Activated CD8-positive, alpha-beta T cell treated with anti-CD3 and anti-CD28 coated beads for 36 hours (primary cell): ENCODE measurements around the gene PCBD1. TPM values are rescaled to one million over a fixed set of nuclear protein-coding genes. Genes with fewer than 3 reads are reported as not detected.

Source experiments
- ATAC-seq: fragments of 200-7000 bp; cut with Tn5 transposase; one replicate; pipeline ENCODE4 v1.10.0; 2021; ENCODE audit warnings: mild to moderate bottlenecking, moderate library complexity
- CTCF ChIA-PET: fragments of 350-600 bp; sonication (Branson Sonifier 250); formaldehyde crosslinking; loops from one replicate; lab custom pipeline; 2021; ENCODE audit warnings: antibody characterized with exemption; lab: Charles Lee
- POLR2A ChIA-PET: fragments of 350-600 bp; sonication (Branson Sonifier 250); formaldehyde crosslinking; loops from one replicate; lab custom pipeline; 2021; ENCODE audit warnings: antibody characterized with exemption; lab: Charles Lee
- DNase-seq: peaks from one replicate; pipeline ENCODE4 v3.0.0-alpha.2; 2020
- H3K27ac Mint-ChIP-seq: one replicate; pipeline ENCODE4 v1.8.0; 2021; ENCODE audit warnings: mild to moderate bottlenecking, mixed read lengths
- H3K27me3 Mint-ChIP-seq: one replicate; pipeline ENCODE4 v1.8.0; 2021; ENCODE audit warnings: mixed read lengths
- H3K36me3 Mint-ChIP-seq: one replicate; pipeline ENCODE4 v1.8.0; 2021; ENCODE audit warnings: low read depth, mixed read lengths
- H3K4me1 Mint-ChIP-seq: one replicate; pipeline ENCODE4 v1.8.0; 2021; ENCODE audit warnings: low read depth, mixed read lengths
- H3K4me3 Mint-ChIP-seq: one replicate; pipeline ENCODE4 v1.8.0; 2021; ENCODE audit warnings: mild to moderate bottlenecking, moderate library complexity, mixed read lengths
- H3K9me3 Mint-ChIP-seq: one replicate; pipeline ENCODE4 v1.8.0; 2021; ENCODE audit warnings: mixed read lengths
- intact Hi-C: fragments of 100-400 bp; cut with micrococcal nuclease; formaldehyde crosslinking; loops from one replicate; pipeline ENCODE4 v1.10.0; 2022
- total RNA-seq, 2 experiments: library from RNA; stranded (reverse); gene quantifications; one replicate each; pipeline ENCODE4 v1.2.3, GENCODE V29; 2021
- TF ChIP-seq, protein P1 (sequence below): fragments of 200-600 bp; IDR thresholded peaks from one replicate; pipeline ENCODE4 v1.8.0; 2022; ENCODE audit warnings: antibody characterized with exemption, mild to moderate bottlenecking

Gene PCBD1
- total RNA-seq, 2 experiments from 2014 or later, result 40.0 to 41.5 TPM

DNA sequence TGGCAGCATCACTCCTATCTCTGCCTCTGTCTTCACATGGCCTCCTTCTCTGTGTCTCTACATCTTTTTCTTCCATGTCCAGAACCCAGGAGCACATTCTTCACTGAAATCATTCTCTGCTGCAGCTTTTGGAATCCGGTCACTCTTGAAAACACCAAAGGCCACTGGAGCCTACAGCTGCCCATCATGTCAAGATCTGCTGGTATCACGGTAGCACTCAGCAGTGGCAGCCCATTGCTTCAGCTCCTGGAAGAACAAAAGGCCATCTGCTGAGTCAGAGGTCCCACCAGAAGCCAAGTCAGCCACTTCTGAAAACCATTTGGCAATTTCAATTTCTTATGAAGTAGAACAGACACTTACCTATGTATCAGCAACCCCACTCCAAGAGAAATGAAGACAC, 6.1 kb upstream of the PCBD1 start:
- H3K36me3 Mint-ChIP-seq, result no peaks in the 10 kb centered on the region
- ChIA-PET CTCF (interaction anchor here (3.1 kb wide), 1 partner anchor 9 kb away, joined by 16 read pairs; no protein-coding TSS in a partner anchor), POLR2A (interaction anchor here (0.8 kb wide), 1 partner anchor 16 kb away, joined by 3 read pairs; no protein-coding TSS in a partner anchor)
- H3K27ac Mint-ChIP-seq, result no peak overlapping the region
- peaks cover 7% of the 10 kb centered on the region for H3K4me1 Mint-ChIP-seq
- no peak for DNase-seq
- H3K4me3 Mint-ChIP-seq, result no peak overlapping the region
- no peak for ATAC-seq
- intact Hi-C loops, result no loop called here
- TF ChIP-seq, protein P1, sequence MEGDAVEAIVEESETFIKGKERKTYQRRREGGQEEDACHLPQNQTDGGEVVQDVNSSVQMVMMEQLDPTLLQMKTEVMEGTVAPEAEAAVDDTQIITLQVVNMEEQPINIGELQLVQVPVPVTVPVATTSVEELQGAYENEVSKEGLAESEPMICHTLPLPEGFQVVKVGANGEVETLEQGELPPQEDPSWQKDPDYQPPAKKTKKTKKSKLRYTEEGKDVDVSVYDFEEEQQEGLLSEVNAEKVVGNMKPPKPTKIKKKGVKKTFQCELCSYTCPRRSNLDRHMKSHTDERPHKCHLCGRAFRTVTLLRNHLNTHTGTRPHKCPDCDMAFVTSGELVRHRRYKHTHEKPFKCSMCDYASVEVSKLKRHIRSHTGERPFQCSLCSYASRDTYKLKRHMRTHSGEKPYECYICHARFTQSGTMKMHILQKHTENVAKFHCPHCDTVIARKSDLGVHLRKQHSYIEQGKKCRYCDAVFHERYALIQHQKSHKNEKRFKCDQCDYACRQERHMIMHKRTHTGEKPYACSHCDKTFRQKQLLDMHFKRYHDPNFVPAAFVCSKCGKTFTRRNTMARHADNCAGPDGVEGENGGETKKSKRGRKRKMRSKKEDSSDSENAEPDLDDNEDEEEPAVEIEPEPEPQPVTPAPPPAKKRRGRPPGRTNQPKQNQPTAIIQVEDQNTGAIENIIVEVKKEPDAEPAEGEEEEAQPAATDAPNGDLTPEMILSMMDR, result no peak
- H3K27me3 Mint-ChIP-seq, result no peaks in the 10 kb centered on the region
- no peaks in the 10 kb centered on the region for H3K9me3 Mint-ChIP-seq

DNA sequence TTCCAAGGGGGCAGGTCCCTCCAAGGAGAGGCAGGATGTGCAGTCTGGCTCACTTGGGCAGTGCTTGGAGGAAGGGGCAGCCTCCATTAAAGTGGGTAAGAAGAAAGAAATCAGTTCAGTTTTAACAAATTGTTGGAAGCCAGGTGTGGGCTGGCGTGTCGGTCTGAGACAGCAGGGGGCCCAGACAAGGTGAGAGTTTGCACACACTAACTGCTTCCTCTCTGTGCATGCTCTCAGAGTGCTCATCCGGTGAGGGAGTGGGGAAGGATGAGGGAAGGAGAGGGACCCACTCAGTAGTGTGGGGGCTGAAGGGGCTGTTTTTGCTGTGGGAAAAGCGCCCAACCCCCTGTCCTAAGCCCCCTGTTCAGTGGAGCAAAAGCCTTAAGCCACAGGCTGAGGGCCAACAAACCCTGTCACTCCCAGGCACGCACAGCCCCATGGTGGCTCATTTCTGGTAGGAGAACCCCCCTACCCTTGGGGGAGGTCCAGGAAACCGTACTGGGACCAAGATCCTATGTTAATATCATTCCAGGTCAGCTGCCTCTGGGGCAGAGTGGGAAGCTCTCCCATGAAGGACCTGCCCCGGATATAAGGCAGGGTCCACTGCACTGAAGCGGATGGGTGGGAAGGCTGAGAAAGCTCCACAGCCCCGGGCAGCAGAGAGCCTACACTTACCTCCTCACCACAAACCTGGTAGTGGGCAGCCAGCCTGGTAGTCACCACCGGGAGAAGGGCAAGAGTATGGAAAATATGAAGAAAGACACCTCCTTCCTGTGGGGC, 5.1 kb upstream of the PCBD1 start:
- ChIA-PET CTCF (interaction anchor here (3.1 kb wide), 1 partner anchor 10 kb away, joined by 16 read pairs; no protein-coding TSS in a partner anchor), POLR2A (no interaction called here)
- H3K36me3 Mint-ChIP-seq, result no peaks in the 10 kb centered on the region
- intact Hi-C loops, result no loop called here
- peak; percentile 53 for ATAC-seq
- TF ChIP-seq, protein P1, result peak; percentile 22
- H3K4me3 Mint-ChIP-seq, result no peak overlapping the region
- H3K27ac Mint-ChIP-seq, result no peak overlapping the region
- peaks cover 12% of the 10 kb centered on the region for H3K4me1 Mint-ChIP-seq
- H3K9me3 Mint-ChIP-seq, result no peaks in the 10 kb centered on the region
- no peaks in the 10 kb centered on the region for H3K27me3 Mint-ChIP-seq
- DNase-seq, result peak; percentile 23

DNA sequence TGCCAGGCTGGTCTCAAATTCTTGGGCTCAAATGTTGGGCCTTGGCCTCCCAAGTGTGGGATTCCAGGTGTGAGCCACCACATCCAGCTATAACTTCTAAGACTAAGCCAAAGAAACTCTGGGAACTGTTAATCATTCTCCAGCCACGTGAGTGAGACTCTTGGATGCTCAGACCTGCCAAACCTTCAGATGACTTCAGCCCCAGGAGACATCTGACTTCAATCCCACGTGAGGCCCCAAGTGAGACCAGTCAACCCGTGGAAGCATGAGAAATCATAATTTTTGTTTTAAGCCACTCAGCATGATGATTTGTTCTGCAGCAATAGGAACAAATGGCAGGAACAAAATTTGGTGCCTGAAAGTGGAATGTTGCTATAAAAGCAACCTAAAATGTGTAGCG, 4.3 kb upstream of the PCBD1 start:
- no peaks in the 10 kb centered on the region for H3K27me3 Mint-ChIP-seq
- ATAC-seq (no peak), DNase-seq (no peak)
- H3K4me1 Mint-ChIP-seq, result peaks cover 13% of the 10 kb centered on the region
- CTCF ChIA-PET, result interaction anchor here (3.1 kb wide), 1 partner anchor 10 kb away, joined by 16 read pairs; no protein-coding TSS in a partner anchor
- intact Hi-C loops, result no loop called here
- no peaks in the 10 kb centered on the region for H3K36me3 Mint-ChIP-seq
- POLR2A ChIA-PET, result no interaction called here
- H3K4me3 Mint-ChIP-seq, result no peak overlapping the region
- no peaks in the 10 kb centered on the region for H3K9me3 Mint-ChIP-seq
- TF ChIP-seq, protein P1, result no peak
- no peak overlapping the region for H3K27ac Mint-ChIP-seq

DNA sequence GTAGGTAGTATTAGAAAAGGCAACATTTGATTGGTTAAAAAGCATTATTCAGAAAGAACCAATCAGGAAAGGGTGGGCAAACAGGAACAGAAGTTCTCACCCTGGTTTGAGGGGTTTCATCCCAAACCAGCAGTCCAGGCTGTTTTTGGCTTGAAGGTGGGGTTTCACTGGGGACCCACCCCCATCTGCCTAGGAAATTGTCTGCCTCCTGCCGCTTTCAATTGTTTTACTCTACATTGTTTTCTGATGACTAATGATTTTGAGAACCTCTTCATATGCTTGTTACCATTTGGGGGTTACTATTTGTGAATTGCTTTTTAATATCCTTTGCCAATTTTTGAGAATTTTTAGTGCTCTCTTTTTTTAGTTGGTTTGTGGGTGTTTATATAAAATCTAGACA, 3.3 kb upstream of the PCBD1 start:
- TF ChIP-seq, protein P1, result no peak
- POLR2A ChIA-PET, result no interaction called here
- intact Hi-C loops, result no loop called here
- no peak overlapping the region for H3K27ac Mint-ChIP-seq
- H3K36me3 Mint-ChIP-seq, result no peaks in the 10 kb centered on the region
- CTCF ChIA-PET, result interaction anchor here (2.2 kb wide), 1 partner anchor 11 kb away, joined by 13 read pairs; no protein-coding TSS in a partner anchor
- H3K27me3 Mint-ChIP-seq, result no peaks in the 10 kb centered on the region
- no peaks in the 10 kb centered on the region for H3K9me3 Mint-ChIP-seq
- no peak for ATAC-seq
- H3K4me1 Mint-ChIP-seq, result peaks cover 18% of the 10 kb centered on the region
- no peak overlapping the region for H3K4me3 Mint-ChIP-seq
- DNase-seq, result no peak

DNA sequence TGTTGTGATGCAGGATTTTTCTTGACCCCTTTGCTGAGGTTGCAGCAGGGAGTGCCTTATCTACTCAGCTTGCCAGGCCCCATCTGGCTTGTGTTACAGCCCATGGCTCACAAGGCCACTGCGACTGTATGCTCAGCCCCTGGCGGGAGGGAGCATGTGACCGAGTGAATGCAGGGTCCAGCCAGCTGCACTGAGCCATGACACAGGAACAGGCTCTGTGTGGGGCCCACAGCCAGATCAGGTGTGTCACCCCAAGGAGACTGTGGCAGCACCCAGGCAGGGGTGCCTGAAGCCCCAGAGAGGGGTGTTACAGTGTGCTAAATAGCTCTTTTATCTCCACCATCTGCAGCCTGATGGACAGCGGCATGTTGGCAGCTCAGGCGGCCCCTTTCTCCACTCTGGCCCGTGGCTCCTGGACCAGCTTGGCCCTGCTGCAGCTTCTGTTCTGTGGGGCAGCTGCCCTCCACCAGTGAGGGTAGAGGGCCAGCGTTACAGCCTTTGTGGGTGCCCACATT, 2.6 kb upstream of the PCBD1 start:
- intact Hi-C loops, result no loop called here
- H3K9me3 Mint-ChIP-seq, result no peaks in the 10 kb centered on the region
- no peaks in the 10 kb centered on the region for H3K27me3 Mint-ChIP-seq
- TF ChIP-seq, protein P1, result no peak
- no peak overlapping the region for H3K4me3 Mint-ChIP-seq
- ChIA-PET POLR2A (interaction anchor here (1.2 kb wide), 1 partner anchor 62 kb away, joined by 4 read pairs; no protein-coding TSS in a partner anchor), CTCF (interaction anchor here (2.2 kb wide), 1 partner anchor 12 kb away, joined by 13 read pairs; no protein-coding TSS in a partner anchor)
- no peak overlapping the region for H3K27ac Mint-ChIP-seq
- H3K4me1 Mint-ChIP-seq, result peaks cover 18% of the 10 kb centered on the region
- ATAC-seq (no peak), DNase-seq (no peak)
- H3K36me3 Mint-ChIP-seq, result no peaks in the 10 kb centered on the region
